GM19351 (cell line): ENCODE data around the gene ZNF598.
A peak's percentile ranks its signal among the peaks of the same experiment; 100 is the strongest.

ENCODE experiments used
- ATAC-seq: cut with Tn5 transposase; IDR thresholded peaks from one replicate; pipeline ENCODE4 v1.9.1; 2021; ENCODE audit warnings: mild to moderate bottlenecking, moderate library complexity; ENCODE audit not compliant: unreplicated experiment

The ZNF598 gene

GRCh38 chr16:1991948-1992703 is 17.5 kb downstream of the ZNF598 start:
- peak; percentile 49 for ATAC-seq

- ATAC-seq = no peak
These were observed 18.1 kb downstream of the ZNF598 start for GRCh38 chr16:1991588-1991947.

- no peak for ATAC-seq
These were observed 18.5 kb downstream of the ZNF598 start for GRCh38 chr16:1991135-1991551.

GRCh38 chr16:1990351-1991134 is 19.1 kb downstream of the ZNF598 start:
- ATAC-seq = no peak

- ATAC-seq = no peak
These were observed 19.6 kb downstream of the ZNF598 start for GRCh38 chr16:1990101-1990350.

- ATAC-seq = no peak
These were observed 20.2 kb downstream of the ZNF598 start, which contains the start of gene SYNGR3 for GRCh38 chr16:1989209-1990100. Gene SYNGR3, plus strand, starts transcription at chr16:1989970. Its CDS starts 133 bp downstream, at chr16:1990103.

- ATAC-seq = no peak
These were observed 22.4 kb downstream of the ZNF598 start for GRCh38 chr16:1987198-1987597.

GRCh38 chr16:1985466-1986150 is 24.0 kb downstream of the ZNF598 start:
- no peak for ATAC-seq

GRCh38 chr16:1984347-1985225 is 25.0 kb downstream of the ZNF598 start:
- ATAC-seq = peak; percentile 15

- ATAC-seq = peak; percentile 82
These were observed 25.9 kb downstream of the ZNF598 start, which contains the start of gene GFER for GRCh38 chr16:1983544-1984346. Gene GFER, plus strand, starts transcription at chr16:1984193. Its CDS starts 26 bp downstream, at chr16:1984219.

- ATAC-seq = no peak
These were observed 26.6 kb downstream of the ZNF598 start for GRCh38 chr16:1982991-1983543.

GRCh38 chr16:1982013-1982433 is 27.6 kb downstream of the ZNF598 start:
- ATAC-seq = no peak

- ATAC-seq = no peak
These were observed 28.2 kb downstream of the ZNF598 start, which contains the start of gene NOXO1 for GRCh38 chr16:1981398-1981836. Gene NOXO1, minus strand, starts transcription at chr16:1981469. Its CDS starts 290 bp downstream, at chr16:1981179.

- no peak for ATAC-seq
These were observed 28.9 kb downstream of the ZNF598 start for GRCh38 chr16:1980770-1981087.

- ATAC-seq = no peak
These were observed 29.4 kb downstream of the ZNF598 start for GRCh38 chr16:1980030-1980769.

- ATAC-seq = no peak
These were observed 30.2 kb downstream of the ZNF598 start for GRCh38 chr16:1979271-1980029.

GRCh38 chr16:1978476-1979120 is 31.0 kb downstream of the ZNF598 start:
- no peak for ATAC-seq
